Measurements from ENCODE around the gene ATP1A1.

The ATP1A1 gene

GRCh38 chr1:116372651-116373430, at the start of gene ATP1A1:
Gene ATP1A1, plus strand, starts transcription at chr1:116373244. Its CDS starts 268 bp downstream, at chr1:116373512.
- DNase-seq, result peak; percentile 87

GRCh38 chr1:116323491-116323890, 49.6 kb upstream of the ATP1A1 start:
- peak; percentile 59 for DNase-seq

GRCh38 chr1:116324411-116324810, 48.6 kb upstream of the ATP1A1 start:
- no peak for DNase-seq

GRCh38 chr1:116325104-116325503, 47.9 kb upstream of the ATP1A1 start:
- no peak for DNase-seq

- DNase-seq, result peak; percentile 58
These were observed 47.1 kb upstream of the ATP1A1 start for GRCh38 chr1:116325922-116326321.

GRCh38 chr1:116326486-116326885, 46.6 kb upstream of the ATP1A1 start:
- DNase-seq, result no peak

GRCh38 chr1:116328671-116329070, 44.4 kb upstream of the ATP1A1 start:
- no peak for DNase-seq

- no peak for DNase-seq
These were observed 43.3 kb upstream of the ATP1A1 start for GRCh38 chr1:116329524-116330341.

- peak; percentile 76 for DNase-seq
These were observed 42.7 kb upstream of the ATP1A1 start for GRCh38 chr1:116330342-116330652.

GRCh38 chr1:116330846-116331245, 42.2 kb upstream of the ATP1A1 start:
- DNase-seq, result no peak

- DNase-seq, result no peak
These were observed 41.5 kb upstream of the ATP1A1 start for GRCh38 chr1:116331523-116331922.

GRCh38 chr1:116332451-116332850, 40.6 kb upstream of the ATP1A1 start:
- DNase-seq, result no peak

- no peak for DNase-seq
These were observed 39.7 kb upstream of the ATP1A1 start for GRCh38 chr1:116333171-116334014.

GRCh38 chr1:116334015-116334547, 39.0 kb upstream of the ATP1A1 start:
- peak; percentile 32 for DNase-seq

- DNase-seq, result no peak
These were observed 38.0 kb upstream of the ATP1A1 start for GRCh38 chr1:116334868-116335635.

- DNase-seq, result no peak
These were observed 37.0 kb upstream of the ATP1A1 start for GRCh38 chr1:116335850-116336624.

GRCh38 chr1:116337398-116337797, 35.6 kb upstream of the ATP1A1 start:
- DNase-seq, result no peak

GRCh38 chr1:116338400-116338799, 34.6 kb upstream of the ATP1A1 start:
- no peak for DNase-seq

- no peak for DNase-seq
These were observed 32.4 kb upstream of the ATP1A1 start for GRCh38 chr1:116340506-116341231.

GRCh38 chr1:116343019-116343418, 30.0 kb upstream of the ATP1A1 start:
- DNase-seq, result no peak

- no peak for DNase-seq
These were observed 28.0 kb upstream of the ATP1A1 start for GRCh38 chr1:116345011-116345410.
